GM21737 (cell line): Measurements from ENCODE around the gene PLCXD1.
"Not testable (repeated sequence)": the region's sequence is repeated elsewhere in the genome, so short reads cannot be mapped to it uniquely, and the experiment has no call there.

ENCODE experiments used
- ATAC-seq: cut with Tn5 transposase; IDR thresholded peaks from one replicate; pipeline ENCODE4 v1.9.1; 2021; ENCODE audit warnings: mild to moderate bottlenecking, moderate library complexity; ENCODE audit not compliant: unreplicated experiment

The PLCXD1 gene

DNA sequence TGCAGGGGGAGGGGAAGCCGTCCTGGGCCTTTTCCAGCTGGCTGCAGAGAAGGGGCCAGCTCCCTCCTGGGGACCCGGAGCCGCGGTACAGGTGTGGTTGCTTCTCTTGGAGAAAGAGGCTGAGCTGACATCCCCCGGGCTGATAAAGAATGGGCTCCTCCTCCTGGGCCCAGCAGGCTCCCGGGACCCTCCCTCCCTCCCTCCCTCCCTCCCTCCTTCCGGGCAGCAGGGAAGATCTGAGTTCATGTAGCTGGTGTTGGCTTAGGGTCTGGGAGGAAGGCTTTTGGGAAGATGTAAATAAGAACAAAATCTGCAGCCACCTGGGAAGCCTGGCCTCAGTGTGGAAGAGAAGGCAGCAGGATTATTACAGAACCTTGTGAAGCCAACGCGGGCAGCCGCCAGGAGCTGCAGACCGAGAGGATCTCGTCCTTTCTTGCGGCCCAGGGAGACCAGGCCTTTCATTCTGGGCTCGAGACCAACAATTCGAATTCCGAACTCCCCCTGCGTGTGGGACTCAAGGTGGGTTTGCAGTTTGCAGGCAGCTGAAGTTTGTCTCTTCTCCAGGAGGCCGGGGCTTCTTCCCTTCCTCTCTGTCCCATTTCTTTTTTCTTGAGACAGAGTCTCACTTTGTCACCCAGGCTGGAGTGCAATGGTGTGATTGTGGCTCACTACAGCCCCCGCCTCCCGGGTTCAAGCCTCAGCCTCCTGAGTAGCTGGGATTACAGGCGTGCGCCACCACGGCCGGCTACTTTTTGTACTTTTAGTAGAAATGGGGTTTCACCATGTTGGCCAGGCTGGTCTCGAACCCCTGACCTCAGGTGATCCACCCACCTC is at the start of gene PLCXD1:
PLCXD1 (plus strand) TSS at position 216 of the 834 bp plus-strand sequence. CDS start 2,807 bp downstream, outside the sequence.
- peak; percentile 42 for ATAC-seq

- not testable (repeated sequence) for ATAC-seq
These were observed 49.4 kb upstream of the PLCXD1 start for GRCh38 chrX:231637-232277.

DNA sequence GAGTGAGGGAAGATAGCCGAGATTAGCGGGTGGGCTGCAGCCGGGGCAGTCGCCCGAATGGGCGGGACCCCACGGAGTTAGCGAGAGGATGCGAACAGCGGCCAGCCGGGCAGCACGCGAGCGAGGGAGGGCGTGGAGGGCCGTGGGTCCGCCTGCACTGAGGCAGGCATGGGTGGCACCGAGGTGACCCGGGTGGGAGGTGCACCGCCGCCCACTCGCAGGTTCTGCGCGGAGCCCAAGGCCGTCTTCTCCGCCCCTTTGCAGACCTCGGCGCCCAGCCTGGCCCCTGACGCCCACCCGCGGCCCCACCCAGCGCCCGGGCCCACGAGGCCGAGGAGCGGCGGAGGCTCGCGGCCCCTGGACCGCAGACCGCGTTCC is 48.9 kb upstream of the PLCXD1 start:
- not testable (repeated sequence) for ATAC-seq

DNA sequence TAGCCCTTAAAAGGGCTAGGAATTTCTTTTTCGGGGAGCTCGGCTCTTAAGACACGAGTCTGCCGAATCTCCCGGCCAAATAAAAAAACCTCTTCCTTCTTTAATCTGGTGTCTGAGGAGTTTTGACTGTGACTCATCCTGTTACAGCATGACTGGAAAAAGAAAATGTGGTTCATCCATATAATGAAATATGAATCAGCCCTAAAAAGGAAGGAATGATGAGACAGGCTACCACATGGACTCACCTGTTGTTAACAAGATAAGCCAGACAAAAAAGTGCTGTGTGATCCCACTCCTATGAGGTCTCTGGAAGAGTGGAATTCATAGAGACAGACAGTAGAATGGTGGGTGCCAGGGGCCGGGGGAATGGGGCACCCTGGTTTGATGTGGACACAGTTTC is 45.0 kb upstream of the PLCXD1 start:
- ATAC-seq: not testable (repeated sequence)

DNA sequence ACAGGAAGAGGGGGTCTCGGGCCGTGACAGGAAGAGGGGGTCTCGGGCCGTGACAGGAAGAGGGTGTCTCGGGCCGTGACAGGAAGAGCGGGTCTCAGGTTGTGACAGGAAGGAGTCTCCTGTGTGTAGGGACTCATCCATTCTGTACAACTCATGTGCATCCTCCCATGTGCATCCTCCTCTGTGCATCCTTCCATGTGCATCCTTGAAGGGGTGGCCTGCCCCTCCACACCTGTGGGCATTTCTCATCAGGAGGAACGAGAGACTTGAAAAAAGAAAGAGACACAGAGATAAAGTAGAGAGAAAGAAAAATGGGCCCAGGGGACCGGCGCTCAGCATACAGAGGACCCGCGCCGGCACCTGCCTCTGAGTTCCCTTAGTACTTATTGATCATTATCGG is 30.2 kb upstream of the PLCXD1 start:
- no peak for ATAC-seq

DNA sequence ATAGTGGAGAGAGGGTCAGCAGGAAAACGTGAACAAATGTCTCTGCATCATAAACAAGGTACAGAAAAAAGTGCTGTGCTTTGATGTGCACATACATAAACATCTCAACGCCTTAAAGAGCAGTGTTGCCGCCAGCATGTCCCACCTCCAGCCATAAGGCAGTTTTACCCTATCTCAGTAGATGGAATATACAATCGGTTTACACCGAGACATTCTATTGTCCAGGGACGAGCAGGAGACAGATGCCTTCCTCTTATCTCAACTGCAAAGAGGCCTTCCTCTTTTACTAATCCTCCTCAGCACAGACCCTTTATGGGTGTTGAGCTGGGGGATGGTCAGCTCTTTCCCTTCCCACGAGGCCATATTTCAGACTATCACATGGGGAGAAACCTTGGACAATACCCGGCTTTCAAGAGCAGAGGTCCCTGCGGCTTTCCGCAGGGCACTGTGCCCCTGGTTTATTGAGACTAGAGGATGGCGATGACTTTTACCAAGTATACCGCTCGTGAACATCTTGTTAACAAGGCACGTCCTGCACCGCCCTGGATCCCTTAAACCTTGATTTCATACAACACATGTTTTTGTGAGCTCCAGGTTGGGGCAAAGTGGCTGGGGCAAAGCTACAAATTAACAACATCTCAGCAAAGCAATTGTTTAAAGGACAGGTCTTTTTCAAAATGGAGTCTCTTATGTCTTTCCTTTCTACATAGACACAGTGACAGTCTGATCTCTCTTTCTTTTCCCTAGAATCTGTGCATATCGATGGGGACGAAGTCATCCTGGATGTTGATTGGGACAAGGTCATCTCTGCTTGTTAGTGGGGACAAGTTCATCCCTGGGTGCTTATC is 29.6 kb upstream of the PLCXD1 start:
- not testable (repeated sequence) for ATAC-seq

- no peak for ATAC-seq
These were observed 28.8 kb upstream of the PLCXD1 start for GRCh38 chrX:252244-252956.

DNA sequence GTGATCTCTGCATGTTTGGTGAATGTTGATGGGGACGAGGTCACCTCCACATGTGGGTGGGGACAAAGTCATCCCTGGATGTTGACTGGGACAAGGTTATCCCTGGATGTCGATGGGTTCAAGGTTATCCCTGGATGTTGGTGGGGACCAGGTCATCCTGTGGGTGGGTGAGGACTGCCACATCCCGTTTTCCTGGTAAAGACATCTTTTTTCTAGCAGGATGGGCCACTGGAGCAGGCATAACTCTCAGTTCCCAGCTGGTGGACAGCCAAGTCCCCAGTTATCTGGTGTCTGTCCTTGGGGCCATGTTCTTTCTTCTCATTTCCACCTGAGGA is 28.3 kb upstream of the PLCXD1 start:
- ATAC-seq: no peak

GRCh38 chrX:253451-254297 is 27.5 kb upstream of the PLCXD1 start:
- ATAC-seq: no peak

- ATAC-seq: no peak
These were observed 26.5 kb upstream of the PLCXD1 start for GRCh38 chrX:254630-255215.

DNA sequence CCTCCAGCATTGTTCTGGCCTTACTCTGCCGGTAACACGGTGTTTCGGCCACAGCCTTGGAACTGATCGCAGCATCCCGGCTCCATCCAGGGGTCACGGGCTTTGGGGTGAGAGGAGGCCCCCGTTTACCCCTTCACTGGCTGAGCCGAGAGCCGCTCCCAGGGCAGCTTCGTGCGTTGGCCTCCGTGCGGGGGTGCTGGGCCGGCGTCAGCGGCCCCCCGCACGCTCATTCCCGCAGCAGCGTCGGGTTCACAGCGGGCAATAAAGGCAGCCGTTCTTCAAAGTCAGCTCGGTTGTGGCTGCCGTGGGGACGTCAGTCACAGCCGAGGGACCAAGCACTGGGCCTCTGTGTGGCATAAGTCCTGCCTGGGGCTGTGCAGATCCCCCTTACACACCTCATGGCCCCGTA is 25.3 kb upstream of the PLCXD1 start:
- no peak for ATAC-seq

GRCh38 chrX:257054-257453 is 24.1 kb upstream of the PLCXD1 start:
- not testable (repeated sequence) for ATAC-seq

- no peak for ATAC-seq
These were observed 23.4 kb upstream of the PLCXD1 start for GRCh38 chrX:257681-258289.

DNA sequence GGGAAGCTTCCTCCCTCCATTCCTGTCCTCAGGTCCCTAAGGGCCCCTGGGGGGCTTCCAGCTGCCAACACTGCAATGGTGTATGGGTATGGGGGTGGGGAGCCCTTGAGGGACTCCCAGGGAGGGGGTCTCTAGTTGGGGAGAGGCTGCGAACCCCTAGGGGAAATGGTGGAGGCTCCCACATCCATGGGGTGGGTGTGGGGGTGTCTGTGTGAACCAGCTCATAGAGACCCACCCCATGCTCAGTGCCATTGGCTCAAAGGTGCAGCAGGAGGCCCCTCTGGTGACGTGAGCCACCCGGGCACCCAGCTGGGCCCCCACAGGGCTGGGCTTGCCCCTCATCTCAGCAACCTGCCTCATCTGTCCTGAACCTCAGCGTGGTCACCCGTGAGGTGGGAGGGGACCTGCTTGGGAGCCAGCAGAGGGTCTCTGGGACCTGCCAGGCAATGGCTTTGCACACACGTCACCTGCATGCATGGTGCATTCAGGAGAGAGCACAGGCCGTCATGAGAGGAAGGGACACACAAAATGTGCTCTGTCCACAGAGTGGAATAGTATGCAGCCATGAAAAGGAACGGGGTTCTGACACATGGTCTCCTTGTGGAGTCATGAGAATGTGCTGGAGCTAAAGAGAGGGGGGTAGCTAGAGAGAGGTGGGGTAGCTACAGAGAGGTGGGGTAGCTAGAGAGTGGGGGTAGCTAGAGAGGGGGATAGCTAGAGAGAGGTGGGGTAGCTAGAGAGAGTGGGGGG is 22.7 kb upstream of the PLCXD1 start:
- no peak for ATAC-seq

DNA sequence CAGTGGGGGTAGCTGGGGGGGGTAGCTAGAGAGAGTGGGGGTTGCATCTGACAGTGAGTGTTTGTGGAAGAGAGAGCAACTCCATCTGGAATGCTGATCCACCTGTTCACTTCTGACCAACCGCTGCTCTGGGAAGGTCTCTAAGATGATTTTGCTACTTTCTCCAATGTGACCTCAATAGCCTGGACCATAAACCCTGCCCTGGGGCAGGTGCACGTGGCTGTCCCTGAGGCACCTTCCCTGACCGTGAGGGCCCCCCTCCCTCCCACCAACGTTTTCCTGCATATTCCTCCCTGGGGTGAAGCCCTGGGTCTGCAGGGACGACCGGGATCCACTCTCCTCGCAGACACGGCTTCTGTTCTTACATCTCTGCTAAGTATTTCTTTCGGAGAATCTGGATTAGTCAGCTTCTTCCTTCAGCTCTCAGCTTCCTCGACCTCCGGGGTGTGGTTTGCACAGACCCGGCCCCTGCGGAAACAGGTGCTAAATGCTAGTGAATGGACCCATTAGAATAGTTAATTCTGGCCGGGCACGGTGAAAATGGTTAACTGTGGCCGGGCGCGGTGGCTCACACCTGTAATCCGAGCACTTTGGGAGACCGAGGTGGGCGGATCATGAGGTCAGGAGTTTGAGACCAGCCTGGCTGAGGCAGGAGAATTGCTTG is 21.4 kb upstream of the PLCXD1 start:
- ATAC-seq: no peak

- ATAC-seq: no peak
These were observed 19.8 kb upstream of the PLCXD1 start for GRCh38 chrX:261167-261918.

DNA sequence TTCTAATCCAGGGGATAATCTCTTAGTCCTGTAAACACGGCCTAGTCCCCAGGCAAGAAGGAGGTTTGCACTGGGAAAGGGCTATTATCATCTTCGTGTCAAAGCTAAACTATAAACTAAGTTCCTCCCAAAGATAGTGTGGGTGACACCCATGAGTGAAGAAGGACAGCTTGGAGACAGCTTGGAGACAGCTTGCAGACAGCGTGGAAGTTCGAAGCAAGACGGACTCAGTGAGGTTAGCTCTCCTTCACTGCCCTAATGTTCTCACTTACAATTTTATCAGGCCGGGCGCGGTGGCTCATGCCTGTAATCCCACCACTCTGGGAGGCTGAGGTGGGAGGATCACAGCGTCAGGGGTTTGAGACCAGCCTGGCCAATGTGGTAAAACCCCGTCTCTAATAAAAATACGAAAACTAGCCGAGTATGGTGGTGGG is 19.2 kb upstream of the PLCXD1 start:
- no peak for ATAC-seq
